Measurements from ENCODE around the gene SCFD1.
"Not testable (repeated sequence)": the region's sequence is repeated elsewhere in the genome, so short reads cannot be mapped to it uniquely, and the experiment has no call there.

The SCFD1 gene, protein sequence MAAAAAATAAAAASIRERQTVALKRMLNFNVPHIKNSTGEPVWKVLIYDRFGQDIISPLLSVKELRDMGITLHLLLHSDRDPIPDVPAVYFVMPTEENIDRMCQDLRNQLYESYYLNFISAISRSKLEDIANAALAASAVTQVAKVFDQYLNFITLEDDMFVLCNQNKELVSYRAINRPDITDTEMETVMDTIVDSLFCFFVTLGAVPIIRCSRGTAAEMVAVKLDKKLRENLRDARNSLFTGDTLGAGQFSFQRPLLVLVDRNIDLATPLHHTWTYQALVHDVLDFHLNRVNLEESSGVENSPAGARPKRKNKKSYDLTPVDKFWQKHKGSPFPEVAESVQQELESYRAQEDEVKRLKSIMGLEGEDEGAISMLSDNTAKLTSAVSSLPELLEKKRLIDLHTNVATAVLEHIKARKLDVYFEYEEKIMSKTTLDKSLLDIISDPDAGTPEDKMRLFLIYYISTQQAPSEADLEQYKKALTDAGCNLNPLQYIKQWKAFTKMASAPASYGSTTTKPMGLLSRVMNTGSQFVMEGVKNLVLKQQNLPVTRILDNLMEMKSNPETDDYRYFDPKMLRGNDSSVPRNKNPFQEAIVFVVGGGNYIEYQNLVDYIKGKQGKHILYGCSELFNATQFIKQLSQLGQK

DNA sequence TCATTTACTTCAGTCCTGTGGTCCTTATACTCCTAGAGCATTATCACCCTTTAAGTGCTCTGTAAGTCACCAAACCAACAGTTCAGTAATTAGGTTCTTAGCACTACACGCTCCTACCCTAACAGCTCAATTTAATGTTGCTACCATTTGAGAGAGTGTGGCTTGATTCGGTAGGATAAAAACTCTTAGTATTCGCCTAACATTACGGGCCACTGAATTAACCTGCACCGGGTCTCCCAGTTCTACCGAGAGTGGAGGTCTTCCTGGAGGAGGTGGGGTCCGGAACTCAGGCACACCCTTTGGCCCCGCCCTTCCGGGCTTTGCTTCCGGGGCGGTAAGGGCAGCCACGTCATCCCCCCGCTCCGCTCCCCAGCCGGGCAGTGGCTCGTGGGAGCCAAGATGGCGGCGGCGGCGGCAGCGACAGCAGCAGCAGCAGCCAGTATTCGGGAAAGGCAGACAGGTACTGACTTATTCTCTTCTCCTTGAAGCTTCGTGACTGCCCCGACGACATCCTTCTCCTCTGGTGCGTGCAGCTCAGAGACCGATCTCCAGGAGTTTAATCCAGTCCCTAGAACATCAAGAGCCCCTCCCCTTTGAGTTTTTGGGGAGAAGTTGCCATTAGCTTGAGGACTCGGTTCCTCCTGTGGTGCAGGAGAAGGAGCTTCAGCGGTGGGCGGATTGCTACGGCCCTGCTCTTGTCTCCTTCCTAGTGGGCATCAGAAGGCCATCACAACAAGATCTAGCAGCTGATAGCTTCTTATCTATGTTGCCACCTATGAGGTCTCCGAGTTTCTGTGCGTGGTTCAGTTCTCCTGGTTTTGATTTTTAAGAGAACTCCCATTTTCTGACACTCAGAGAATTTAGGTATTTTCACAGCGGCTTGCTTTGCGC is at the start of gene SCFD1:
Gene SCFD1 (plus strand): TSS at position 380 of the 891 bp plus-strand sequence. CDS start 20 bp downstream, at position 400.
- Mint-ChIP-seq H3K27me3 (no peaks in the 10 kb centered on the region), H3K27ac (peak within 1 kb of the TSS; percentile 92), H3K9me3 (no peaks in the 10 kb centered on the region), H3K4me3 (peak within 1 kb of the TSS; percentile 93), H3K4me1 (peaks cover 30% of the 10 kb centered on the region), H3K36me3 (peaks cover 9% of the 10 kb centered on the region)
- ATAC-seq: peak; percentile 100

DNA sequence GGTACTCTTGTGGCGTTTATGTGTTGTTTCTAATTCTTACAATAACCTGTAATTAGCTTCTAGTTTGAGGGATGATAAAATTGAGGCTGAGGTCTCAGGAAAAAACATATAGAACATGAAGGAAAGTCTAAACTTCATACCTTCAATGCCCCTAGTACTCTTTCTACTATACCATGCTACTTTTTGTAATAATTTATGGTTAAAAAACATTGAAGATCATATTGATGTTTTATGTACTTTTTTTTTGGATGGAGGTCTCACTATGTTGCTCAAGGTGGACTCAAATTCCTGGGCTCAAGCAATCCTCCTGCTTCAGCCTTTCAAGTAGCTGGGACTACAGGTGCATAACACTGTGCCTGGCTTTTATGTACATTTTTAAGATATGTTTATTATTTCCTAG is 49.3 kb upstream of the SCFD1 start:
- Mint-ChIP-seq H3K27ac (no peak overlapping the region), H3K9me3 (no peaks in the 10 kb centered on the region), H3K27me3 (no peaks in the 10 kb centered on the region), H3K36me3 (peaks cover 25% of the 10 kb centered on the region), H3K4me1 (peaks cover 88% of the 10 kb centered on the region), H3K4me3 (no peak overlapping the region)
- no peak for ATAC-seq

- Mint-ChIP-seq H3K27me3 (no peaks in the 10 kb centered on the region), H3K27ac (no peak overlapping the region), H3K36me3 (peaks cover 24% of the 10 kb centered on the region), H3K4me3 (no peak overlapping the region), H3K9me3 (no peaks in the 10 kb centered on the region), H3K4me1 (peaks cover 88% of the 10 kb centered on the region)
- no peak for ATAC-seq
Observed at GRCh38 chr14:30573226-30573814, 48.8 kb upstream of the SCFD1 start.

GRCh38 chr14:30573966-30574365 is 48.2 kb upstream of the SCFD1 start:
- Mint-ChIP-seq H3K4me3 (no peak overlapping the region), H3K4me1 (peaks cover 90% of the 10 kb centered on the region), H3K36me3 (peaks cover 23% of the 10 kb centered on the region), H3K27ac (no peak overlapping the region), H3K27me3 (no peaks in the 10 kb centered on the region), H3K9me3 (no peaks in the 10 kb centered on the region)
- no peak for ATAC-seq

DNA sequence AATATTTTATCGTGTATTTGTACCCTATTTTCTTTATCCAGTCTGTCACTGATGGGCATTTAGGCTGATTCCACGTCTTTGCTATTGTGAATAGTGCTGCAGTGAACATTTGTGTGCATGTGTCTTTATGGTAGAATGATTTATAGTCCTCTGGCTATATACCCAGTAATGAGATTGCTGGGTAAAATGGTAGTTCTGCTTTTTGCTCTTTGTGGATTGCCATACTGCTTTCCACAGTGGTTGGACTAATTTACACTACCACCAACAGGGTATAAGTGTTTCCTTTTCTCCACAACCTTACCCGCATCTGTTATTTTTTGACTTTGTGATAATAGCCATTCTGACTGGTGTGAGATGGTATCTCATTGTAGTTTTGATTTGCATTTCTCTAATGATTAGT is 47.3 kb upstream of the SCFD1 start:
- H3K36me3 Mint-ChIP-seq: peaks cover 20% of the 10 kb centered on the region
- not testable (repeated sequence) for H3K27ac Mint-ChIP-seq, H3K9me3 Mint-ChIP-seq, H3K27me3 Mint-ChIP-seq, H3K4me3 Mint-ChIP-seq, ATAC-seq
- peaks cover 83% of the 10 kb centered on the region for H3K4me1 Mint-ChIP-seq

GRCh38 chr14:30576333-30576732 is 45.8 kb upstream of the SCFD1 start:
- Mint-ChIP-seq H3K4me1 (peaks cover 68% of the 10 kb centered on the region), H3K36me3 (peaks cover 20% of the 10 kb centered on the region)
- not testable (repeated sequence) for H3K4me3 Mint-ChIP-seq, H3K9me3 Mint-ChIP-seq, H3K27me3 Mint-ChIP-seq, H3K27ac Mint-ChIP-seq, ATAC-seq

- Mint-ChIP-seq H3K9me3 (peaks cover 17% of the 10 kb centered on the region), H3K4me3 (no peak overlapping the region), H3K27ac (no peak overlapping the region), H3K27me3 (no peaks in the 10 kb centered on the region), H3K36me3 (peaks cover 42% of the 10 kb centered on the region), H3K4me1 (peaks cover 34% of the 10 kb centered on the region)
- ATAC-seq: no peak
Observed at GRCh38 chr14:30580616-30581282, 41.4 kb upstream of the SCFD1 start.

- Mint-ChIP-seq H3K36me3 (peaks cover 44% of the 10 kb centered on the region), H3K4me1 (peaks cover 31% of the 10 kb centered on the region), H3K27me3 (no peaks in the 10 kb centered on the region), H3K4me3 (no peak overlapping the region), H3K27ac (no peak overlapping the region), H3K9me3 (peaks cover 18% of the 10 kb centered on the region)
- no peak for ATAC-seq
Observed at GRCh38 chr14:30581283-30581625, 40.9 kb upstream of the SCFD1 start.

- Mint-ChIP-seq H3K36me3 (peaks cover 45% of the 10 kb centered on the region), H3K27me3 (no peaks in the 10 kb centered on the region), H3K4me3 (no peak overlapping the region), H3K4me1 (peaks cover 25% of the 10 kb centered on the region), H3K9me3 (peaks cover 18% of the 10 kb centered on the region), H3K27ac (no peak overlapping the region)
- ATAC-seq: no peak
Observed at GRCh38 chr14:30582376-30582775, 39.7 kb upstream of the SCFD1 start.

- no peak for ATAC-seq
- Mint-ChIP-seq H3K4me1 (peaks cover 8% of the 10 kb centered on the region), H3K27ac (no peak overlapping the region), H3K9me3 (peaks cover 18% of the 10 kb centered on the region), H3K27me3 (no peaks in the 10 kb centered on the region), H3K4me3 (no peak overlapping the region), H3K36me3 (peaks cover 51% of the 10 kb centered on the region)
Observed at GRCh38 chr14:30584058-30584630, 38.0 kb upstream of the SCFD1 start.

GRCh38 chr14:30585204-30585603 is 36.9 kb upstream of the SCFD1 start:
- H3K27ac Mint-ChIP-seq: no peak overlapping the region
- peaks cover 60% of the 10 kb centered on the region for H3K36me3 Mint-ChIP-seq
- no peaks in the 10 kb centered on the region for H3K27me3 Mint-ChIP-seq
- peaks cover 18% of the 10 kb centered on the region for H3K9me3 Mint-ChIP-seq
- no peak for ATAC-seq
- H3K4me1 Mint-ChIP-seq: peaks cover 8% of the 10 kb centered on the region
- H3K4me3 Mint-ChIP-seq: no peak overlapping the region

DNA sequence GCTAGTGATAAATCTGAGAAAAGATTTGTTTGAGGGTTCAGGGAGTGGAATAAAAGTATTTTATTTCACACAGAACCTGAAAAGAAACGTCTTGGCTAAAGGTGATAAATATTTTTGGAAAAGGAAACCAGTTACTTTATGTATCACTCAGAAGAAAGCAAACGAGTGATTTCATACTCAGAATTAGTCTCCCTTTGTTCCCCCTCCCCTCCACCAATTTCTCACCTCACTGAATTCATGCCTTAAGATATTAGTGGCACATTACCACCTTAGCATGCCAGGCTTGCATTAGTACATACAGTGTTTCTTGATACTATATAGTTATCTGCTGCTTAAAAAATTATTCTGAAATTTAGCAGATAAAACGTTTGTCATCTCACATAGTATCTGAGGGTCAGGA is 35.0 kb upstream of the SCFD1 start:
- no peaks in the 10 kb centered on the region for H3K27me3 Mint-ChIP-seq
- no peak for ATAC-seq
- no peak overlapping the region for H3K27ac Mint-ChIP-seq
- no peak overlapping the region for H3K4me3 Mint-ChIP-seq
- H3K4me1 Mint-ChIP-seq: peaks cover 8% of the 10 kb centered on the region
- peaks cover 68% of the 10 kb centered on the region for H3K36me3 Mint-ChIP-seq
- H3K9me3 Mint-ChIP-seq: peaks cover 18% of the 10 kb centered on the region

- H3K9me3 Mint-ChIP-seq: peaks cover 12% of the 10 kb centered on the region
- H3K27me3 Mint-ChIP-seq: no peaks in the 10 kb centered on the region
- H3K4me3 Mint-ChIP-seq: no peak overlapping the region
- no peak overlapping the region for H3K27ac Mint-ChIP-seq
- peaks cover 8% of the 10 kb centered on the region for H3K4me1 Mint-ChIP-seq
- no peak for ATAC-seq
- peaks cover 52% of the 10 kb centered on the region for H3K36me3 Mint-ChIP-seq
Observed at GRCh38 chr14:30588873-30589272, 33.2 kb upstream of the SCFD1 start.

DNA sequence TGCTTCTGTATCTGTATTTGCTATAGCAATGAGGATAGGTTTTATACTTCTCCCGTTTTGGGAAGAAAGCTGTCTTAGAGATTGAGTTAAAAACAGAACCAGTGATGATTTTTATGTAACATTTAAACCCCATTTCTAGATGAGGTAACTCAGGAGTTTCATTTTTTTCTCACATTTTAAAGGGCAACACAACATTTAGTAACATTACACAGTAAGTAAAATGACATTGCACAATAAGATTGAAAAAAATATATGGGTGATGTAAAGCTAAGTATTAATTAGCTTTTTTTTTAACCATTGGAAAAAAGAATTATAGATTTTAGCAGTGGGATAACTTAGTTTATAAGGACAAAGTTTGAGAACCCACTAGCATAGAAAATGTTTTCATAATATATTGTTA is 25.2 kb upstream of the SCFD1 start:
- H3K36me3 Mint-ChIP-seq: peaks cover 27% of the 10 kb centered on the region
- H3K4me3 Mint-ChIP-seq: no peak overlapping the region
- no peak overlapping the region for H3K27ac Mint-ChIP-seq
- H3K4me1 Mint-ChIP-seq: peaks cover 6% of the 10 kb centered on the region
- no peaks in the 10 kb centered on the region for H3K9me3 Mint-ChIP-seq
- no peak for ATAC-seq
- H3K27me3 Mint-ChIP-seq: no peaks in the 10 kb centered on the region
